Loucy (cell line): ENCODE data around the gene BRINP2.

Experiments
- CTCF ChIP-seq: fragments of 200-600 bp; sonication (generic); conservative IDR thresholded peaks from 2 replicates; pipeline ENCODE4 v1.5.1; 2014; ENCODE audit warnings: mild to moderate bottlenecking, antibody characterized with exemption, low read length
- EZH2phosphoT487 ChIP-seq: fragments of 200-600 bp; IDR thresholded peaks from 2 replicates; pipeline ENCODE4 v1.6.1; 2018; ENCODE audit warnings: antibody characterized with exemption, mild to moderate bottlenecking, moderate library complexity, borderline replicate concordance

- TF ChIP-seq CTCF: no peak
- no peak for TF ChIP-seq EZH2phosphoT487
Measured at GRCh38 chr1:177281901-177282300, 111.1 kb downstream of the BRINP2 start.
